HuH-7.5 (cell line): ENCODE measurements around the gene VPS9D1.
"Not testable (repeated sequence)": the region's sequence is repeated elsewhere in the genome, so short reads cannot be mapped to it uniquely, and the experiment has no call there.

Experiments used
- DNase-seq: peaks from one replicate; pipeline ENCODE4 v3.0.0; 2011; ENCODE audit warnings: low spot score

VPS9D1 gene

GRCh38 chr16:89664238-89664637 is 56.5 kb downstream of the VPS9D1 start:
- DNase-seq, result not testable (repeated sequence)

DNA sequence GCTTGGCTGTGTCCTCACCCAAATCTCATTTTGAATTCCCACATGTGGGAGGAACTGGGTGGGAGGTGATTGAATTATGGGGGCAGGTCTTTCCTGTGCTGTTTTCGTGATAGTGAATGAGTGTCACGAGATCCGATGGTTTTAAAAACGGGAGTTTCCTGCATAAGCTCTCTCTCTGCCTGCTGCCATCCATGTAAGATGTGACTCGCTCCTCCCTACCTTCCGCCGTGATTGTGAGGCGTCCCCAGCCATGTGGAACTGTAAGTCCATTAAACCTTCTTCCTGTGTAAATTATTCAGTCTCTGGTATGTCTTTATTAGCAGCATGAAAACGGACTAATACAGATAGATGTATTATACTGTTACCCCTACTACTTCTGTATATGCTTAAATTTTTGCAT is 59.5 kb downstream of the VPS9D1 start:
- no peak for DNase-seq

- DNase-seq, result no peak
Observed at GRCh38 chr16:89660146-89660545, 60.6 kb downstream of the VPS9D1 start.

DNA sequence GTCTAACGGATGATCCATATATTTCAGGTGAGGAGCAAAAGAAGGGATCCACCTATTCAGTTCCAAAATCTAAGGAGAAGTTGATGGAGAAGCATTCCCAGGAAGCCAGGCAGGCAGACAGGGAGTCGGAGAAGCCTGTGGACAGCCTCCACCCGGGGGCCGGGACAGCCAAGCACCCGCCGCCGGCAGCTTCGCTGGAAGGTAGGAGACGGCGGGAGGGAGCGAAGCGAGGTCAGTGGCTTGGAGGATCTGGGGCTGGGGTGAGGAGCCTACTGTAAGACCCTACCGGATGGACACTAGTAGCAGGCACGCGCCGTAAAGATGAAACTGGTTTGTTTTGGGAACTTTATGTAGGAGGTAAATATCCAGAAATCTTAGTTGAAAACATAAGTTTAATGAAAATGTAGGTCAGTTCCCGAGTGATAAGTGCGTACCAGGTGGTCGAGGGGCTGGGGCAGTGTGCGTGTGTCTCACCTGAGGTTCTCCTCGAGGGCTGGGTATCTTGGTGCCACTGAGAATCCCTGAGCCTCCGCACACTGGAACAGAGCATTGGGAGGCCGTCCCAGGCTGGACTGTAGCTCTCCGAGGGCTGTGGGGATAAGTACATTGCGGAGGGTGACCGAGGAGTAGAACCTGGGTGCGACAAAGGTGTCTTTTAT is 62.3 kb downstream of the VPS9D1 start:
- DNase-seq, result peak; percentile 85

DNA sequence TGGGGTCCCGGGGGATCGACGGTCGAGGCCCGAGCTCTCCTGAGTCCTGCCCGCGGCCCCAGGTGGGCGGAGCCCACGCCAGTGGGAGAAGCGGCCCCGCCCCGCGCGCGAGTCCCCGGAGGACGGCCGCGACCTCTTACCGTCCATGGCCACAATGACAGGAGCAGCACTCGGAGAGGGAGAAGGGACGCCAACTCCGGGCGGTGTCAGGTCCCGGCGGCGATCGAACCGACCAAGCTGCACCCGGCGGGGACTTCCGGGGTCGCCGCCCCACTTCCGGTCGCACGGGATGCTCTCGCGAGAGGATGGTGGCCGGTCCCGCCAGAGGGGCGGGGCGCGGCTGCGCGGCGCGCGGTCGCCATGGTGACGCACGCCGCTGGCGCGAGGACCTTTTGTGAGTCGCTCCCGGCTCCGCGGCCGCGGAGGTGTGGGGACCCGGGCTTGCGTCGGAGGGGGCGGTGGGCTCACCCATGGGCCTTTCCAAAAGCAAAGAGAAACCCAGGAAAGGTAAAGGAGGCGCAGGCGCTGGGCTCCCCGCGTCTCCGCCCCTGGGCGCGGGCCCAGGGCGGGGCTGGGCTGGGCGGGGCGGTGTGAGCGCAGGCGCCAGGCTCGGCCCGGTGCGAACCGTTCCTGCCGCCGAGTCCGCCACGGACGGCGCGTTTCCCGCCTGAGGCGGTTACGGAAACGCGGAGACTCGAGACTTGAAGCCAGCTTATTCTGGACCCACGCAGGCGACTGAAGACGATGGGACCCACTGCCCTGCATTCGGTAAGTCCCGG is 63.1 kb downstream of the VPS9D1 start, which contains the start of the genes CHMP1A and SPATA33:
CHMP1A (minus strand) TSS at position 267 of the 779 bp plus-strand sequence; CDS start at position 147, 120 bp downstream.
SPATA33 (plus strand) TSS at position 395 of the 779 bp plus-strand sequence; CDS start at position 471, 76 bp downstream.
- peak; percentile 99 for DNase-seq
